A673 (cell line): Measurements from ENCODE around the gene LSM2.

Experiments
- CTCF ChIP-seq: fragments of 300-800, 200-600 bp; sonication (generic); conservative IDR thresholded peaks from 2 replicates; pipeline ENCODE4 v1.5.1; 2017; ENCODE audit warnings: low read depth, mild to moderate bottlenecking, antibody characterized with exemption, low read length, moderate library complexity, mixed read lengths
- EZH2 ChIP-seq: fragments of 200-600 bp; sonication (generic); IDR thresholded peaks from 2 replicates; pipeline ENCODE4 v1.6.1; 2017; ENCODE audit warnings: borderline replicate concordance, low read depth, mild to moderate bottlenecking, mixed read lengths, antibody characterized with exemption, low read length; ENCODE audit not compliant: poor library complexity, severe bottlenecking

GRCh38 chr6:31761343-31761742 is 45.4 kb downstream of the LSM2 start:
- TF ChIP-seq EZH2: no peak
- no peak for TF ChIP-seq CTCF
